ENCODE measurements around the gene PADI1.

DNA sequence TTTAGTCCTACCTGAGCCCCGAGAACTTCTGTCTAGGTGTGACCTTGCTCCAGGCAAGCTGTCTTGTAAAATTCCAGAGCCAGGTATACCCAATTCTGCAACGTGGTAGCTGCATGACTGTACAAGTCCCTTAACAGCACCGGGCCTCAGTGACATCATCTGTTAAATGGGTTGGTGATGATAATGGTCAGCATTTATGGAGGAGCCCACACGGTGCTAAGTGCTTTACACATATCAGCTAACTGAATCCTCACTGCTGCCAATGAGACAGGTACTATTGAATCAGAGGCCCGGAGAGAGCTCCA lies 37.2 kb upstream of the PADI1 start:
- TF ChIP-seq, protein P1, sequence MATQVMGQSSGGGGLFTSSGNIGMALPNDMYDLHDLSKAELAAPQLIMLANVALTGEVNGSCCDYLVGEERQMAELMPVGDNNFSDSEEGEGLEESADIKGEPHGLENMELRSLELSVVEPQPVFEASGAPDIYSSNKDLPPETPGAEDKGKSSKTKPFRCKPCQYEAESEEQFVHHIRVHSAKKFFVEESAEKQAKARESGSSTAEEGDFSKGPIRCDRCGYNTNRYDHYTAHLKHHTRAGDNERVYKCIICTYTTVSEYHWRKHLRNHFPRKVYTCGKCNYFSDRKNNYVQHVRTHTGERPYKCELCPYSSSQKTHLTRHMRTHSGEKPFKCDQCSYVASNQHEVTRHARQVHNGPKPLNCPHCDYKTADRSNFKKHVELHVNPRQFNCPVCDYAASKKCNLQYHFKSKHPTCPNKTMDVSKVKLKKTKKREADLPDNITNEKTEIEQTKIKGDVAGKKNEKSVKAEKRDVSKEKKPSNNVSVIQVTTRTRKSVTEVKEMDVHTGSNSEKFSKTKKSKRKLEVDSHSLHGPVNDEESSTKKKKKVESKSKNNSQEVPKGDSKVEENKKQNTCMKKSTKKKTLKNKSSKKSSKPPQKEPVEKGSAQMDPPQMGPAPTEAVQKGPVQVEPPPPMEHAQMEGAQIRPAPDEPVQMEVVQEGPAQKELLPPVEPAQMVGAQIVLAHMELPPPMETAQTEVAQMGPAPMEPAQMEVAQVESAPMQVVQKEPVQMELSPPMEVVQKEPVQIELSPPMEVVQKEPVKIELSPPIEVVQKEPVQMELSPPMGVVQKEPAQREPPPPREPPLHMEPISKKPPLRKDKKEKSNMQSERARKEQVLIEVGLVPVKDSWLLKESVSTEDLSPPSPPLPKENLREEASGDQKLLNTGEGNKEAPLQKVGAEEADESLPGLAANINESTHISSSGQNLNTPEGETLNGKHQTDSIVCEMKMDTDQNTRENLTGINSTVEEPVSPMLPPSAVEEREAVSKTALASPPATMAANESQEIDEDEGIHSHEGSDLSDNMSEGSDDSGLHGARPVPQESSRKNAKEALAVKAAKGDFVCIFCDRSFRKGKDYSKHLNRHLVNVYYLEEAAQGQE (IDR thresholded peaks at IDR 0.05; ENCODE audit: low read depth, low read length) = no peak
- TF ChIP-seq, protein P2, sequence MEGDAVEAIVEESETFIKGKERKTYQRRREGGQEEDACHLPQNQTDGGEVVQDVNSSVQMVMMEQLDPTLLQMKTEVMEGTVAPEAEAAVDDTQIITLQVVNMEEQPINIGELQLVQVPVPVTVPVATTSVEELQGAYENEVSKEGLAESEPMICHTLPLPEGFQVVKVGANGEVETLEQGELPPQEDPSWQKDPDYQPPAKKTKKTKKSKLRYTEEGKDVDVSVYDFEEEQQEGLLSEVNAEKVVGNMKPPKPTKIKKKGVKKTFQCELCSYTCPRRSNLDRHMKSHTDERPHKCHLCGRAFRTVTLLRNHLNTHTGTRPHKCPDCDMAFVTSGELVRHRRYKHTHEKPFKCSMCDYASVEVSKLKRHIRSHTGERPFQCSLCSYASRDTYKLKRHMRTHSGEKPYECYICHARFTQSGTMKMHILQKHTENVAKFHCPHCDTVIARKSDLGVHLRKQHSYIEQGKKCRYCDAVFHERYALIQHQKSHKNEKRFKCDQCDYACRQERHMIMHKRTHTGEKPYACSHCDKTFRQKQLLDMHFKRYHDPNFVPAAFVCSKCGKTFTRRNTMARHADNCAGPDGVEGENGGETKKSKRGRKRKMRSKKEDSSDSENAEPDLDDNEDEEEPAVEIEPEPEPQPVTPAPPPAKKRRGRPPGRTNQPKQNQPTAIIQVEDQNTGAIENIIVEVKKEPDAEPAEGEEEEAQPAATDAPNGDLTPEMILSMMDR (IDR thresholded peaks at IDR 0.05) = no peak
- TF ChIP-seq POLR2AphosphoS5 (IDR thresholded peaks at IDR 0.05; ENCODE audit: low read depth, low read length) (no peak), EP300 (IDR thresholded peaks at IDR 0.05; ENCODE audit: borderline replicate concordance in 1 of 2, low read depth in 1 of 2, low read length in 1 of 2) (no peak), YY1 (IDR thresholded peaks at IDR 0.05; ENCODE audit: low read depth) (no peak), SMC3 (IDR thresholded peaks at IDR 0.05; ENCODE audit: low read depth, low read length) (no peak), NFIC (IDR thresholded peaks at IDR 0.05; ENCODE audit: borderline replicate concordance) (no peak), MAX (IDR thresholded peaks at IDR 0.05; ENCODE audit: low read depth) (0 out of 2 replicates have a peak, but pooled peaks have one; percentile 59)

All from SK-N-SH (cell line).